HG02678 (cell line): ENCODE measurements around the gene MAP3K14.

ENCODE experiments used
- ATAC-seq: cut with Tn5 transposase; IDR thresholded peaks from one replicate; pipeline ENCODE4 v1.9.1; 2021; ENCODE audit warnings: mild to moderate bottlenecking, moderate library complexity; ENCODE audit not compliant: unreplicated experiment

The MAP3K14 gene

GRCh38 chr17:45225051-45225700, 91.6 kb downstream of the MAP3K14 start:
- ATAC-seq = no peak

GRCh38 chr17:45224671-45225050, 92.2 kb downstream of the MAP3K14 start:
- ATAC-seq = no peak

- no peak for ATAC-seq
These were observed 93.0 kb downstream of the MAP3K14 start for GRCh38 chr17:45223539-45224528.

GRCh38 chr17:45222996-45223538, 93.8 kb downstream of the MAP3K14 start:
- ATAC-seq = no peak

- no peak for ATAC-seq
These were observed 94.4 kb downstream of the MAP3K14 start for GRCh38 chr17:45222289-45222995.

- ATAC-seq = no peak
These were observed 94.9 kb downstream of the MAP3K14 start for GRCh38 chr17:45222014-45222288.

GRCh38 chr17:45221081-45222013, 95.5 kb downstream of the MAP3K14 start, which contains the start of gene FMNL1:
Gene FMNL1 (plus strand): TSS chr17:45221885. CDS start chr17:45222125, 240 bp downstream.
- ATAC-seq = no peak

- ATAC-seq = no peak
These were observed 96.7 kb downstream of the MAP3K14 start for GRCh38 chr17:45220079-45220478.

- no peak for ATAC-seq
These were observed 97.7 kb downstream of the MAP3K14 start for GRCh38 chr17:45218895-45219661.
